A673 (cell line): ENCODE results near the gene FAM177A1.

Source experiments
- CTCF ChIP-seq: fragments of 300-800, 200-600 bp; sonication (generic); conservative IDR thresholded peaks from 2 replicates; pipeline ENCODE4 v1.5.1; 2017; ENCODE audit warnings: low read depth, mild to moderate bottlenecking, antibody characterized with exemption, low read length, moderate library complexity, mixed read lengths
- EZH2 ChIP-seq: fragments of 200-600 bp; sonication (generic); IDR thresholded peaks from 2 replicates; pipeline ENCODE4 v1.6.1; 2017; ENCODE audit warnings: borderline replicate concordance, low read depth, mild to moderate bottlenecking, mixed read lengths, antibody characterized with exemption, low read length; ENCODE audit not compliant: poor library complexity, severe bottlenecking

- TF ChIP-seq CTCF (no peak), EZH2 (no peak)
Observed at GRCh38 chr14:35072226-35072625, 26.2 kb downstream of the FAM177A1 start.
